DOHH2 (cell line): ENCODE results near the gene LINGO1.

Experiments
- H3F3A ChIP-seq: fragments of 200-600 bp; sonication (generic), shearing (Covaris generic); 2 replicates; pipeline ENCODE4 v1.6.0; 2016; ENCODE audit warnings: antibody characterized with exemption, mild to moderate bottlenecking; ENCODE audit not compliant: control insufficient read depth, insufficient read depth
- H3K27ac ChIP-seq: fragments of 200-600 bp; sonication (generic); 2 replicates; pipeline ENCODE4 v1.5.1; 2014; ENCODE audit warnings: low read depth, mild to moderate bottlenecking, low read length, moderate library complexity
- H3K27me3 ChIP-seq: fragments of 200-600 bp; sonication (generic); 2 replicates; pipeline ENCODE4 v1.6.1; 2014; ENCODE audit warnings: mild to moderate bottlenecking, low read length, mixed read lengths; ENCODE audit not compliant: control insufficient read depth
- H3K36me3 ChIP-seq: fragments of 200-600 bp; sonication (generic); 2 replicates; pipeline ENCODE4 v1.6.1; 2014; ENCODE audit warnings: mild to moderate bottlenecking, low read length, moderate library complexity, mixed read lengths; ENCODE audit not compliant: control insufficient read depth
- H3K4me1 ChIP-seq: fragments of 200-600 bp; sonication (generic); 2 replicates; pipeline ENCODE4 v1.6.1; 2014; ENCODE audit warnings: mild to moderate bottlenecking, low read length, mixed read lengths; ENCODE audit not compliant: control insufficient read depth
- H3K4me2 ChIP-seq: fragments of 200-600 bp; sonication (generic); 2 replicates; pipeline ENCODE4 v1.6.0; 2014; ENCODE audit warnings: mild to moderate bottlenecking, low read length, moderate library complexity
- H3K4me3 ChIP-seq: fragments of 200-600 bp; sonication (generic); 2 replicates; pipeline ENCODE4 v1.5.1; 2014; ENCODE audit warnings: mild to moderate bottlenecking, low read length, mixed read lengths
- H3K79me2 ChIP-seq: fragments of 200-600 bp; sonication (generic); 2 replicates; pipeline ENCODE4 v1.6.1; 2014; ENCODE audit warnings: mild to moderate bottlenecking, low read length, mixed read lengths; ENCODE audit not compliant: control insufficient read depth
- H3K9me2 ChIP-seq: fragments of 200-600 bp; sonication (generic); replicated peaks from 2 replicates; pipeline ENCODE4 v1.6.1; 2014; ENCODE audit warnings: mild to moderate bottlenecking, low read length, mixed read lengths; ENCODE audit not compliant: control insufficient read depth
- H3K9me3 ChIP-seq: fragments of 200-600 bp; sonication (generic); 2 replicates; pipeline ENCODE4 v1.6.1; 2014; ENCODE audit warnings: antibody characterized with exemption, low read length, mixed read lengths; ENCODE audit not compliant: control insufficient read depth, insufficient read depth
- H4K20me1 ChIP-seq: fragments of 200-600 bp; sonication (generic); 2 replicates; pipeline ENCODE4 v1.6.0; 2014; ENCODE audit warnings: low read depth, mild to moderate bottlenecking, antibody characterized with exemption, low read length, moderate library complexity; ENCODE audit not compliant: control insufficient read depth, insufficient read depth
- CTCF ChIP-seq: fragments of 200-600 bp; sonication (generic); IDR thresholded peaks from one replicate; pipeline ENCODE4 v1.5.1; 2014; ENCODE audit warnings: antibody characterized with exemption, mild to moderate bottlenecking, low read depth, low read length; ENCODE audit not compliant: poor library complexity, severe bottlenecking
- EZH2phosphoT487 ChIP-seq: fragments of 200-600 bp; sonication (generic); IDR thresholded peaks from 2 replicates; pipeline ENCODE4 v1.6.1; 2017; ENCODE audit warnings: borderline replicate concordance, mild to moderate bottlenecking, antibody characterized with exemption, low read length, moderate library complexity, mixed read lengths

Gene LINGO1

GRCh38 chr15:77629070-77630030 is 3.4 kb downstream of the LINGO1 start:
- H3K4me1 ChIP-seq, result no peaks in the 10 kb centered on the region
- no peak overlapping the region for H3K27ac ChIP-seq
- H3K4me2 ChIP-seq, result no peak overlapping the region
- no peak overlapping the region for H3K4me3 ChIP-seq
- no peak for TF ChIP-seq CTCF
- no peak for TF ChIP-seq EZH2phosphoT487
- H3K79me2 ChIP-seq, result no peaks in the 10 kb centered on the region
- no peaks in the 10 kb centered on the region for H3F3A ChIP-seq
- no peaks in the 10 kb centered on the region for H3K36me3 ChIP-seq
- H3K9me2 ChIP-seq, result no peaks in the 10 kb centered on the region
- H3K9me3 ChIP-seq, result no peaks in the 10 kb centered on the region
- 0 out of 2 replicates have a peak, but pooled peaks cover 3% of the 10 kb centered on the region for H4K20me1 ChIP-seq
- H3K27me3 ChIP-seq, result peaks cover 32% of the 10 kb centered on the region

GRCh38 chr15:77628010-77628409 is 4.7 kb downstream of the LINGO1 start:
- Histone ChIP-seq H3K4me1 (no peaks in the 10 kb centered on the region), H3K4me2 (no peak overlapping the region), H3K4me3 (no peak overlapping the region), H4K20me1 (0 out of 2 replicates have a peak, but pooled peaks cover 3% of the 10 kb centered on the region), H3K36me3 (no peaks in the 10 kb centered on the region), H3K9me2 (no peaks in the 10 kb centered on the region), H3K79me2 (no peaks in the 10 kb centered on the region), H3K27me3 (peaks cover 28% of the 10 kb centered on the region), H3F3A (no peaks in the 10 kb centered on the region), H3K9me3 (no peaks in the 10 kb centered on the region), H3K27ac (no peak overlapping the region)
- TF ChIP-seq CTCF (no peak), EZH2phosphoT487 (no peak)

- TF ChIP-seq CTCF, result no peak
- TF ChIP-seq EZH2phosphoT487, result no peak
- Histone ChIP-seq H3K9me3 (no peaks in the 10 kb centered on the region), H3K27ac (no peak overlapping the region), H3F3A (no peaks in the 10 kb centered on the region), H3K4me3 (no peak overlapping the region), H4K20me1 (0 out of 2 replicates have a peak, but pooled peaks cover 3% of the 10 kb centered on the region), H3K79me2 (no peaks in the 10 kb centered on the region), H3K27me3 (peaks cover 27% of the 10 kb centered on the region), H3K4me2 (no peak overlapping the region), H3K36me3 (no peaks in the 10 kb centered on the region), H3K9me2 (no peaks in the 10 kb centered on the region), H3K4me1 (no peaks in the 10 kb centered on the region)
Measured at GRCh38 chr15:77627581-77627980, 5.1 kb downstream of the LINGO1 start.
